RPMI7951 (cell line): ENCODE results near the gene NFIA. TPM values are rescaled to one million over a fixed set of nuclear protein-coding genes. Genes with fewer than 3 reads are reported as not detected.

Experiments
- DNase-seq: peaks from one replicate; pipeline ENCODE4 v3.0.0-alpha.2; 2012; ENCODE audit warnings: low read depth
- total RNA-seq: library from RNA; depleted of rRNA; stranded (reverse); fragments of >200 nt; shearing (Covaris generic); gene quantifications from 2 replicates; pipeline ENCODE4 v1.2.3, GENCODE V29; 2014

NFIA gene
- total RNA-seq, 1 experiment from 2014 or later, result 3.0 TPM

DNA sequence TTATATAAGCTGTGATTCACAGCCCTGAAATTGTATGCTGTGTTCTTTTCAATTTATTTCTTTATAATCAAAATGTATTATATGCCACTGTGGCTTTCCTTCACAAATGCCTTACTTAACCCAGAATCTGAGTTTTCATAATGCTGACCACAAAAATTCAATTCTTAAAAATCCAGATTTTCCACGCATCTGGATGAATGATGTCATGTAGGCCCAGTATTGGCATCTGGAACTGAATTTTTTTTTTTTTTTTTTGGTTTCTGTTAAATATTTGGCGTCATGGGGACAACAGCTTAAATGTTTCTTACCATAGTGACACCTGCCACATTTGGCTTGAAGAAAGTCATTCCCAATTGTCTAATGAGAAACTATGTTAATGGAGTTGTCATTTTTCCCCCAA is 345.8 kb downstream of the NFIA start:
- no peak for DNase-seq

DNA sequence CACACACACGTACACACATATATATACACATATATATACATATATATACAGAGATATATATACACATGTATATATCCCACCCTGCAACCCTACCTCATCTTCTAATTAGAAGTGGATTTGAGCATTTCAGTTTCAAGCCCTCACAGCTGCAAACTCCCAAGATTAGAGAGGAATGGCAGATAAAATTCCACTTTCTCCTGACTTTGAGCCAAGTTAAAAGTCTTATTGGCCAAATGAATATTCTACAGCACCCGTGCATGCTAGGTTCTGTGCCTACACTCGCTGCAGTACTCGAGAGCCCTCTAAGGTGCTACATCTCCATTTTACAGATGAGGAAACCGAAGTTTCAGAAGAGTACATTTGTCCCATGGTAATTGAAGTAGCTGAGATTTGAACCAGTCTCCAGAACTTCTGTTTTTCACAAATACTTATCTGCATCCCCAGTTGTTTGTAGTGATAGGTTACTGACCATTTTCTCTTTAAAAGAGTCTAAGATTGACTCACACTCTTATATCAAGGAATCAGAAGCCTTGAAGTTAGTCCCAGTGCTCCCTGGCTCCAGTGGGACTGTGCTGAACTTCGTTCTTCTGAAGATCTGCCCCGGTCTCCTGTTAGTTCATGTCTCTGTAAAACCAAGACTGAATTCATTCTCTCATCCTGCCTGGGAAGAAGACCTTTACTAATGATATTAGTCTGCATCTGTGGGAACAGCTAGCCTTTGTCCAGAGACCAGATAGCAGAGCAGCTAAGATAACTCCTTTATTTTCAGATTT is 350.4 kb downstream of the NFIA start:
- DNase-seq, result no peak

DNA sequence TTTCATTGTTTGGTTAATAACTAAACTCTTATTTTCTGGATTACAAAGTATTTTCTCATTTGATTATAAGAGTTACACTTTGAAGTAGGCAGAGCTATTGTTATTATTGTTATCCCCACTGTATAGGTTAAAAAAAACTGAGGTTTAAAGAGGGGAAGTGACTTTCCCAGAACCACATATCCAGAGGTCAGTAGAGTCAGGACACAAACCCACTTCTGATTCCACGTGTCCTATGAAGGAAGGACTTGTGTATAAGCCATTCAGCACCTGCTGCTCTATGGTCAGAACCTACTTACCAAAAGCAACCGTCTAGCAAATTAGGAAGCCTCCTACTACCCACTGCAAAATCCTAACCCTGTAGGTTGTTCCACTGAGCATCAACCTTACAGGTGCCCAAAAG is 351.3 kb downstream of the NFIA start:
- DNase-seq, result no peak

DNA sequence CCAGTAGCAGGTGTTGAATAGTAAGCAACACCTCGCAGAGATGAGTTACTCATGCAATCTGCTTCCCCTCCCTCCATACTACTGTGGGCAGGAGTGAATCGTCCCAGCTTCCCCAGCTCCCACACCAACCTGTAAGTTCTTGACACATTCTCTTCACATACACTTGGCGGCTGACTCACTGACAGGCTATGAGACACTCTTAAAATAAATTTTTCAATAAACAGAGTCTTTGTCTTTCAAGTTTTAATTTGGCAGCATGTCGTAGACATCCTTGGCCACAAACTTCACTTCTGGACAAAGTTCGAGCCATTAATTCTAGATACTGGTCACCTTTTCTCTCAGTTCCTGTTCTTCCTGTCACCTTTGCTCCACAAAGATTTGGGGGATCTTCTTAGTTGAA is 351.9 kb downstream of the NFIA start:
- no peak for DNase-seq

DNA sequence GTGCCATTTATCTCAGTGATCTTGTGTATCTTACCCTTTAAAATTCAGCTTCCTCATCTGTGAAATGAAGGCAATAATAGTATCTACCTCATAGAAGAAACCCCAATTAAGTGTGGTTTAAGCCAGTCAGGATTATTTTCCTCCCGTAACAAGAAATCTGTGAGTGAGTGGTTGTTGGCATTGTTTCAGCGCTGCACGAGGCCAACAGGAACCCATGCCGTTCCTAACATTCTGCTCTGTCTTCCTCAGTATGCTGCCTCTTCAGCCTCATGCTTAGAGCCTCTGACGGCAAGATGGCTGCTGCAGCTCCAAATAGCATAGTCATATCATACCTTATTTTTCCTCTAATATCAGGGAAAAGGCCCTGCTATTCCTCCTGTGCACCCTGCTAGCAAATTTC is 352.9 kb downstream of the NFIA start:
- DNase-seq, result no peak

DNA sequence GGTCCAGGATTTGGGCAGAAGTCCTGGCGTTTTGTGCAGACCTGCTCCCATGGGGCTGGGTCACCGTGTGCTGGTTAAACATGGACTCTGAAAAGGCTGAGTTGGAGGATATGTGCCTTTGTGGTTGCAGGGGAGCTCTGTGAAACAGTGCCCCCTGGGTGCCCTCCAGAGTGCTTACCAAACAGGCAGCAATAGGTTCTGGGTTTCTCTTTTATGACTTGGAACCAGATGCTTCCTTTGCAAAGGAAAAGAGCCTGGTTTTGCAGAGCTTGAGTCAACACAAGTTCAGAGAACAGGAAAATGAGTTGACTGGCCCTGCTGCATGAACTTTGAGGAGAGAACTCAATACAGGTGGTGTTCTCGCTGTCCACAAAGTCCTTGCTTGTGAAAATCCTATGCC is 353.7 kb downstream of the NFIA start:
- no peak for DNase-seq

DNA sequence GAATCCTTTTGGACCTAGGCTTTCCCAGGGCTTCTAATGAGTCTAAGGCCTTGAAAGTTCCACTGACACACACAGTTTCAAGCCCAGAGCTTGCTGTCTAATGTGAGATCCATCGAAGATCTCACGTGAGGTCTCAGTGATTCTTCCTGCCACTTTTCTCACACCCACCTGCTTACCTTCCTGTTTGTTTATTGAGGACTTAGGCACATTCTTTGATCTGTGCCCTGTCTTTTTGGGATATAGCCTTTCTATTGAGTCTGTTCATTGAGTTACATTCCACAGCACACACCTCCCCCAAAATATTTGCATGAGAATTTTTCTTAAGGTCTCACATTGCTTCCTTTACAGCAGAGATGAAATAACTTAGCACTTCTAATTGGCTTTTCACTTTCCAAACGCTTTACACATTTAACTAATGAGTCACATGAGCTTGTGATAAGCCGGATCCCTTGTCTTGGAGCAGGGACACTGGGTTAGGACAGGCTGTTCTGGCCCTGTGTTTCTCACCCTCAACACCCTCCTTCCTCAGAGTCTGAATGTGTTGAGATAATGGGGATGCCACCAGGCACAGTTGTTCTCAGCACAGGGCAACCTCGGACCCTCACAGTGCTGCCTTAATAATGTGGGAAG is 354.2 kb downstream of the NFIA start:
- no peak for DNase-seq

DNA sequence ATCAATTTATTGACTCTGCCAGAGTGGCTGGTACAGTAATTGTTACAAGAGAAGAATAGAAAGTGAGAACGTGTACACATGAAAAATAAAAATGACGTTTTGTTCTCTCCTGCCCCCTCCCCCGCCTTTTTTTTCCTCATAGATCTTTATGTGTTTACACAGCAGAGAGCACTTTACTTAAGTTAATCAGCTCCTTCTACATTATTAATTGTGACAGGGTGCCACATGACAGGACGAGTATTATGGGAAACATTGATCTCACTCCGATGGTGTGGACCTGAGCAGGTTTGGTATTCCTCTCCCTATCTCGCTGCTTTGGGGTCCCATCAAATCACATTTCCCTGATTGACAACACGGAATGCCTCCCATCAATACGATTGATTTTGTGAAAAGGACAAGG is 356.9 kb downstream of the NFIA start:
- no peak for DNase-seq

DNA sequence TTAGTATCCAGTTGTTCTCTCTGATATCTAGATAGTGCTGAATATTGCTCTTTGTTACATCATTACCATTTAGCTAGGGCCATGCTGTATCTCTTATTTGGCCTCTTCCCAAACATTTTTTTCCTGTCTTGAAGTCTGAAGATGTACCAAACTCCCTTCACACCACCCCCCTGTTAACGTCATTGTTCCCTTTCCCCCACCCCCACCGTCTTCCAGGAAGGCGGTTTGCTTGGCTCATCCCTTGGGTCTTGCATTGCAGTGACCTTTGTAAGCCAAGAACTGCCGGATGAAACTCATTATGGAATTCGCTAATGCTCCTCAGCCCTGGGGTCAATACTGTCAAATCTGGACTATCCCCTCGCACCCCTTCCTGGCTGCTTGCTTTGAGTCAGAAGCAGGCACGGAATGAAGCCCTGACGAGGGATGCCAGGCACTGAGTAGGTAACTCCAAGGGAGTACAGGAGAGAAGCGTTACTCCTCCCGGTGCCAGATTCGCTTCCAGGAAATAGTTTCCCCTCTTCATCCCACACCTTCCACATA is 359.4 kb downstream of the NFIA start:
- DNase-seq, result no peak

DNA sequence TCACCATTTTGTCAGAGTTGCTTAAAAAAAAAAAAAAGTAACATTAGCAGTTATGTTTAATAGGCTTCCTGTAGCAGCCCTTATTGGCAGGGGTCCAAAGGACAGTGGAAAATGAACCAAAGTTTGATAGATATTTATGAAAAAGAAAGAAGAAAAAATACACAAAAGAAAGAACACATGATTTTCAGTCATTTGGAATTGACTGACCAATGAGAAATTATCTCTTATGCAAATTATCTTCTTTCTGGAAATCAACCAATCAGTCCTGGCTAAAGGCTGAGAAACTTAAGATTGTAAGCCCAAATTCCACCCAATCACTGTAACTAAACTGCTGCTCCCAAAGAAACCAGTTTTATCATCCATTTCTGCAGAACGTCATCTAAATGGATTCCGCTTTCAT is 360.2 kb downstream of the NFIA start:
- no peak for DNase-seq

DNA sequence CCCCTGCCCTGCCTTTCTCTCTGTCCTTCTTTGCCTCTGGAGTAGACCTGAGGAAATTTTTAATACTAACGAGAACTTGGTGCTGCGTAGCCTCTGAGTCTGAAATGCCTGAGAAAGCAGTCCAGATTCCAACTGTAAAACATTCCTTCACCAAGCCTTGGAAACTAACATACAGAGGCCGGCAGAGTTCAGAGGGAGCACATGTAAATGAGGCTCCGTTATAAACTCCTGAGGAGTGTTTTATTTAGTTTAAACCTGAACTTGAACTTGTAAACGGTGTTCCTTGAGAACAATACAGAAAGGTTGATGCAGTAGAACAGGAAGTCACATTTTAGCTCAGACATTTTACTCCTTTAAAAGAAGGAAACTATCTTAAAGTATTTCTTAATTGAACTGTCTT is 361.9 kb downstream of the NFIA start:
- DNase-seq, result no peak

DNA sequence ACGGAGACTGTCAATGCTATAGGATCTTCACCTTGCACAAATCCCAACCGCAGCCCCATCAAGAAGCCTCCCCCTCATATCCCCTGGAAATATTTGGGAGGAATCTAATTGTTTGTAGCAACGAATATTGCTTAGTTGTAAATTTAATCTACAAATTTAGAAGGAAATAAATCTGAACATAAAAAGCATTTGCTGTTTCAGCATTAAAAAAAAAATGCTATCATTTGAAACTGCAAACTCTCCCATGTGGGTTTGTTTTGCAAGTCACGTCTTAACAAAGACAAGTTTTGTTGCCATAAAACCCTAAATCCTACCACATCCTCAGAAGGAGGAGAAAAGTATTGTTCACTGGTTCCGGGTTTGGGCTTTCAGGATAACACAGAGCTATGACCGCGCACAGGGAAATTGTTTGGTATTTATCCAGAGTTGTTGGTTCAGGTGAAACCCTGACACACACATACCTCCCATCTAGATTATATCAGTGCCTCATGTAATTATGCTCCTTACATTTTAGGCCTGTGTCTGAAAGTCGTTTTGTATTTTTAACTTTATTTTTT is 363.0 kb downstream of the NFIA start:
- DNase-seq, result no peak

DNA sequence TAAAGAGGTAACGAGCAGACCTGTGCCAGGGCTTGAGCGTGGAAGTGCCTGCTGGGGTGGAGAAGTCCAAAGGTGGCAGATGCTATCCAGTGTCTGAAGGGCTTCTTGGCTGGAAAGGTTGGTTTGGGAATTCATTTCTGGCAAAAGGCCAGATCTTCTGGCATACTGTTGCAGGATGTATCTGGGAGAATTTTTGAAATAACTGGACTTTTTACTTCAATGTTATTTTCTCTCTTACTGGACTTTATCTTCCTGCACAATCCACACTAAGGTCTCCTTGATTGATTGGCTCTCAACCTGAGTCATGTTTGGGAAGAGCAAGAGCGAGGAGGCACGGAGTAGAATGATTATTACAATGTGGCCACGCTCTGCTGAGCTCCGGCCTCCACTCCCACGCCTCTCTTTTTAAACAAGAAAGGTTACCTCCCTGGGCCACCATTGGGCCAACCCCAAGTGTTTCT is 364.2 kb downstream of the NFIA start:
- no peak for DNase-seq

DNA sequence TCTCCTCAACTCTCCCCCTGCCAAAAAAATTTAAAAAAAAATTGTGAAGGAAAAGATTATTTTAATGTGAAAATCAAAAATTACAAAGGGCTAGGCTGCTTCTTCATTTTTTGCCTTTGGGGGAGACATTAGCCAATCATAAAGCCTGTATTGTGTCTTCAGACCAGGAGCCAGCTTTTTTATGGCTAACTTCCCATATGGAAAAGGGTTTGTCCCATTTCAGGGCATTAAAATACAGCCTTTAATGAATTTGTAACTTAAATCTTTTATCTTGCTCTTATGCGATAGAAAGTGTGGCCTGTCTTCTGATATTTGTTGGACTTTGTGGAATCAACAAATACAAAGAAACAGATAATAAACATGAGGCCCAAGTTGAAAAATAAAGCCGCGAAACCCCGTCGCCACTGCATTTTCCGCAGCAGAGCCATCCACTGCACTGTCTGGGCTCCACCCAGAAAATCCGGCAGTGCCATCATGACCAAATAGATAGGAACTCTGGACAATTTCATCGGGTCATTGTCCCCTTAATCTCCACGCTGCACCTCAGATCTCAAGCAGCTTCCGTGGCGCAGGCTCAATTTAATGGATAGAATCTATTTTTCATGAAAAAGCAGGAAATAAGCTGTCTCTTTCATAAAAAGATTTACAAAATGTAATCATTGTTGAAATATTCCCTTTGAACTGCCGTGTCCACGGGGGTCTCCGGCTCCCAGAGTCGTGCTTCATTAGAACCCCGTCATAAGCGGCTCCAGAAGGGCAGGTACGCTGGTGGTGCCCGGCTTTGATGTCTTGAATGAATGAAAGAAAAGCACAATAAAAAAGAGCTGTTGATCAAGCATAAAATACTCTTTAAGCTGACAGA is 365.0 kb downstream of the NFIA start:
- DNase-seq, result no peak

DNA sequence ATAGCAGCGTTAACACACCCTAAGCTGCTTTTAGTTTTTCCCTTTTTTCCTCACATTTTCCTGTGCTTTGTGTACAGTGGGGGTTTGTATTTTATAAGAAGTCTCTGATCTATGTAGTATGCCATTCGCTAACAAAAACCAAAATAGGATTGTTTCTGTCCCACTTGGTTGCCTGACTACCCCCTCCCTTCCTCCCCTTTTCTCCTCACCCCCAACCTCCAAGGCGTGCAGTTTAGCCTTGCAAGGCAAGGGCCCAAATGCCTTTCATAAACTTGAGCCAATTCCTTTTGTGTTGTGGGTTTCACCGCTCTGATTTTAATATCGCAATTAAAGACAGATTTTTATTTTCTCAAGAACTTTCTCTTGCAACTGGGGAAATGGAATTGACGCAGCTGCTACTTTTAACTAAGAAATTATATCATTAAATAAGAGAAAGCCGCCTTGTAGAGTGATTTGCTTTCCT is 365.6 kb downstream of the NFIA start:
- DNase-seq, result no peak

DNA sequence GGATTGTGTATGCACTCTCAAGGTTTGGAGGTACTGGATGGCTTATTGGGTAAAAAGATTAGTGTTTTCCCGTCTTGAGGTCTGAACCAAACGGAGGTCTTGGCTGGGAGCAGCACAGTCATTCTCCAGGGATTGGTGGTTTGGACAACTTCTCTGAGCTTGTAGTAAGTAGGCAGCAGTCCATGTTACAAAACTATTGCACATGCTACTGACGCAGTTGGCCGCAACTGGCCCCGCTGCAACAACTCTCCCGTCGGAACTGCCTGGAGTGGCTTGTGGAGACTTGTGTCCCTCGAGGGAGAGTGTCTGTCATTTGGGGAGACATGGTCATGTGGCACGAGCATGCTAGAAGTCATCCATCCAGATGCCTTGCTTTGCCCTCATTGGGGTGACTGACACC is 366.6 kb downstream of the NFIA start:
- DNase-seq, result no peak

DNA sequence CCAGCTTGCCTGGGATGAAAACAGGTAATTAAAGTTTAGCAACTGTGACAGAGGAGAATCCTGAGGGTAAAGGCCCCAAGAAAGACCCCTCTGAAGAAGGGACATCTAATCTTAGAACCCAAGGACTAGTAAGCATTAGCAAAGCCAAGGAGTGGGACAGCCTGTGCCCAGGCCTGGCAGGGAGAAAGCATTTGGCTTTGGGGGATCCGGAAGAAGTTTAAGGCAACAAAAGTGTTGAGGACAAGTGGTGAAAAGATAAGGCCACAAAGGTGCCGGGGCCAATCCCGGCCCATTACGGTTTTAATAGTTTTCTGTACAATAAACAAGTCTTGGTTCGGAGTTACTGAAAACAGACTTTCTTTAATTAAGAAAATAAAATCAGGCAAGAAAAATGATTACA is 367.0 kb downstream of the NFIA start:
- no peak for DNase-seq

DNA sequence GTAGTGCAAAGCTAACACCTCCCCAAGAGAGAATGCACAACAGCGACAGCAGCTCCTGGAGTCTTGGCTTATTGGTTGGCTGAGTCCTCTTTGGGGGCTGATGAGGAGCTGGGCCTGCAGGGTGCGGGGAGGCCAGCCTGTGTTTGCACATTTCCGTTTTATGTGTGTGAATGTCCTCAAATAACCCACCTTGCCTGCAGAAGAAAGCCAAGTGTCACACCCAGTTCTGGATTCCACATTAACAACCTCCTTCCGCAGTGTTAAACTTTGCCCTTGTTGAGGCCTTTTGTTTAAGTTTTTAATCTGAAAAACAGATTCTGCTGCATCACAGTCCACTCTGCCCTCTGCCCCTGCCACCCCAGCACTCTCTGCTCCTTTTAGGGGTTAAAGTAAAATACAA is 368.1 kb downstream of the NFIA start:
- DNase-seq, result no peak

DNA sequence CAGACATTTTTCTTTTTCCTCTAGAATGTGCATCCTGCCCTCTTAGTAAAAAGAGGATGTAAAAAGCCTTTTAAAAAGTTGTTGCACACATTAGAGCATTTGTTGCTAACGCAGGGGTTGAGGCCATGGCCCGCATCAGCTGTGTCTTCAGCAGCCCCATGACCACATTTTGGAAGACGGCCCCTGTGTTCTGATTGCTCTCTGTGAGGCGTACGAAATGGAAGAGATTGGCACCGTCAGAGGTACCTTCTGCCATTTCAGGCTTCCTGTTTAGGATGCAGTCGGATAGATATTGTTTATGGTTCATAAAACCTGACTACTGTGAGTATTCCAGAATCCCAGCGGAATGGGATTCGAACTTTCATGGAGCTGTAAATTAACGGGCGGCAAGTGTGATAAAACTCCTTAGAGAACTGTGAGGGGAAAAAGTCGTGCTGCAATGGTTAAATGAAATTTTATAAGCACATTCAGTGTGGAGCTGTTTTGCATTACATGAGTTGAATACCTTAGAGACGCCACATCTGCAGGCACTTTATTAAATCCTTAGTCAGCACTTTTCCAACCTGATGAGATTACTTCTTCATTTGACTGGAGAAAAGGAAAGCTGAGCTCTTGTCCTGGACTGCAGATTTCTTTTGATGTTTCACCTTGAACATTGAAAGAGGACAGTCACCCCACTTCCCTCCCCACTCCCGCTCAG is 368.7 kb downstream of the NFIA start:
- DNase-seq, result no peak

DNA sequence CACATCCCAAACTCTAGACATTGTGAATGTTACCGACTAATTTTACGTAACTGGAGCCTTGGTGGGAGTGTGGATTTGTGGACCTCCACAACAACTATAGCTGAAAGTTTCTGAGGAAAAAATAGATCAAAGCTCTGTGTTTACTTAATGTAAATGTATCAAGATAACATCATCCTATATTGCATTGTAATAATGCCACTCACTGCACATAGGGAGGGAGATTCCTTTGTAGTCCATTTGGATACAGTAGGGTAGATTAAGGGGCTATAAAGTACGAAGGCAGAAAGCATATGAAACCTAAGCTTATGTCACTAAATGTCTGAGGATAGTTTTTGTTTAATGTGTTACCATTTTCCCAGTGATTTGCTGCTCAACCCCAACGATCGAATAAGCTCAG is 369.2 kb downstream of the NFIA start:
- no peak for DNase-seq
